H1 (cell line): ENCODE data around the gene VAV2. TPM values are rescaled to one million over a fixed set of nuclear protein-coding genes. Genes with fewer than 3 reads are reported as not detected.

Experiments used
- CTCF ChIA-PET: fragments of 300-600 bp; sonication (Branson Sonifier 250); formaldehyde crosslinking; loops from one replicate; lab custom pipeline; 2021; ENCODE audit not compliant: partially characterized antibody; lab: Charles Lee
- POLR2A ChIA-PET: fragments of 300-600 bp; sonication (Branson Sonifier 250); formaldehyde crosslinking; loops from one replicate; lab custom pipeline; 2021; ENCODE audit warnings: inconsistent platforms; ENCODE audit not compliant: partially characterized antibody; lab: Charles Lee
- DNase-seq, 2 experiments: peaks; one replicate each; pipeline versions ENCODE4 v3.0.0 to v3.0.0-alpha.2; 2010 to 2022; ENCODE audit warnings: low spot score in 2 of 2, low read depth in 1 of 2, mixed read lengths in 1 of 2
- FAIRE-seq: peaks from 2 replicates; lab custom pipeline; 2011; peaks lifted over from hg19 to GRCh38; lab: Jason Lieb, UNC
- H2AFZ ChIP-seq: 2 replicates; pipeline ENCODE4 v1.8.1; 2012; ENCODE audit warnings: low read length, inconsistent platforms
- H2AK5ac ChIP-seq: 2 replicates; pipeline ENCODE4 v1.6.1; 2013; ENCODE audit warnings: low read depth, low read length
- H2BK120ac ChIP-seq: replicated peaks from 2 replicates; pipeline ENCODE3; 2013; ENCODE audit warnings: low read depth, low read length, inconsistent platforms
- H2BK12ac ChIP-seq: 2 replicates; pipeline ENCODE4 v1.6.1; 2013; ENCODE audit warnings: low read depth, low read length
- H2BK15ac ChIP-seq: 2 replicates; pipeline ENCODE4 v1.6.1; 2013; ENCODE audit warnings: low read length
- H2BK20ac ChIP-seq: 2 replicates; pipeline ENCODE4 v1.6.1; 2013; ENCODE audit warnings: low read length
- H2BK5ac ChIP-seq: 2 replicates; pipeline ENCODE4 v1.6.1; 2013; ENCODE audit warnings: low read depth, low read length
- H3K14ac ChIP-seq: 2 replicates; pipeline ENCODE4 v1.6.1; 2013; ENCODE audit warnings: inconsistent platforms; ENCODE audit not compliant: insufficient read length
- H3K18ac ChIP-seq: 2 replicates; pipeline ENCODE4 v1.6.1; 2013; ENCODE audit warnings: low read length; ENCODE audit errors: extremely low read depth
- H3K23ac ChIP-seq: 2 replicates; pipeline ENCODE4 v1.6.1; 2013; ENCODE audit warnings: inconsistent platforms; ENCODE audit not compliant: insufficient read length
- H3K23me2 ChIP-seq: 2 replicates; pipeline ENCODE4 v1.6.1; 2013; ENCODE audit warnings: low read depth, low read length
- H3K27ac ChIP-seq: 2 replicates; pipeline ENCODE4 v1.6.1; 2011; ENCODE audit warnings: low read depth, low read length, inconsistent platforms
- H3K27me3 ChIP-seq, 4 experiments: replicated peaks in 1 of 4; 1 replicate in 1 of 4; 2 replicates in 3 of 4; pipeline versions ENCODE4 v1.6.1 to v1.8.1; 2011 to 2013; ENCODE audit warnings: low read length in 3 of 4, mild to moderate bottlenecking in 3 of 4, inconsistent platforms in 2 of 4, mixed read lengths in 2 of 4, moderate library complexity in 1 of 4; ENCODE audit not compliant: control insufficient read depth in 3 of 4, insufficient read depth in 3 of 4; ENCODE audit errors: extremely low read depth in 1 of 4
- H3K36me3 ChIP-seq, 4 experiments: 2 replicates each; pipeline versions ENCODE4 v1.6.1 to v1.8.1; 2011 to 2013; ENCODE audit warnings: mild to moderate bottlenecking in 4 of 4, low read length in 3 of 4, moderate library complexity in 2 of 4, control low read depth in 1 of 4, inconsistent platforms in 1 of 4; ENCODE audit not compliant: insufficient read depth in 4 of 4, control insufficient read depth in 2 of 4
- H3K4ac ChIP-seq: replicated peaks from 2 replicates; pipeline ENCODE3; 2013; ENCODE audit warnings: low read length, low read depth, mixed read lengths, inconsistent platforms; ENCODE audit not compliant: insufficient read length
- H3K4me1 ChIP-seq, 4 experiments: replicated peaks in 1 of 4; 1 replicate in 1 of 4; 2 replicates in 3 of 4; pipeline versions ENCODE4 v1.6.1 to v1.8.1; 2011 to 2013; ENCODE audit warnings: low read length in 3 of 4, inconsistent platforms in 2 of 4, mixed read lengths in 1 of 4; ENCODE audit not compliant: insufficient read depth in 4 of 4, control insufficient read depth in 3 of 4
- H3K4me2 ChIP-seq, 2 experiments: 2 replicates each; pipeline versions ENCODE4 v1.6.1 to v1.8.1; 2011 to 2013; ENCODE audit warnings: low read depth in 2 of 2, low read length in 2 of 2, control low read depth in 1 of 2, inconsistent platforms in 1 of 2, mild to moderate bottlenecking in 1 of 2; ENCODE audit not compliant: insufficient read depth in 1 of 2
- H3K4me3 ChIP-seq, 4 experiments: fragments of 200-600, 300-600 bp in 1 of 4; sonication (generic), shearing (Covaris generic), sonication (Bioruptor Twin) in 1 of 4; 2 replicates each; pipeline versions ENCODE4 v1.5.1 to v1.8.1; 2011 to 2016; ENCODE audit warnings: low read length in 4 of 4, low read depth in 3 of 4, control low read depth in 2 of 4, inconsistent platforms in 2 of 4, mild to moderate bottlenecking in 2 of 4, mixed read lengths in 1 of 4, moderate library complexity in 1 of 4; ENCODE audit not compliant: insufficient read depth in 2 of 4; ENCODE audit errors: extremely low read depth in 1 of 4
- H3K56ac ChIP-seq: replicated peaks from 2 replicates; pipeline ENCODE3; 2013; ENCODE audit warnings: low read depth, mild to moderate bottlenecking, mixed read lengths, low read length, inconsistent platforms; ENCODE audit not compliant: insufficient read length
- H3K79me1 ChIP-seq: 2 replicates; pipeline ENCODE4 v1.6.1; 2013; ENCODE audit warnings: low read depth, low read length, control low read depth
- H3K79me2 ChIP-seq, 2 experiments: 2 replicates each; pipeline versions ENCODE4 v1.6.1 to v1.8.1; 2012 to 2013; ENCODE audit warnings: low read length in 2 of 2, mild to moderate bottlenecking in 2 of 2, inconsistent platforms in 1 of 2; ENCODE audit not compliant: insufficient read depth in 2 of 2, control insufficient read depth in 1 of 2
- H3K9ac ChIP-seq, 4 experiments: replicated peaks in 1 of 4; 1 replicate in 1 of 4; 2 replicates in 3 of 4; pipeline versions ENCODE4 v1.6.1 to v1.8.1; 2011 to 2013; ENCODE audit warnings: low read depth in 3 of 4, low read length in 3 of 4, control low read depth in 2 of 4, mild to moderate bottlenecking in 2 of 4, moderate library complexity in 2 of 4, inconsistent platforms in 1 of 4; ENCODE audit errors: extremely low read depth in 1 of 4
- H3K9me3 ChIP-seq, 2 experiments: 2 replicates each; pipeline versions ENCODE4 v1.6.1 to v1.8.1; 2012 to 2013; ENCODE audit warnings: mild to moderate bottlenecking in 2 of 2, moderate library complexity in 2 of 2, control low read depth in 1 of 2, inconsistent platforms in 1 of 2, low read depth in 1 of 2, low read length in 1 of 2, mixed read lengths in 1 of 2; ENCODE audit not compliant: insufficient read depth in 2 of 2
- H4K20me1 ChIP-seq, 2 experiments: replicated peaks in 1 of 2; 2 replicates each; pipeline versions ENCODE3 to v1.8.1; 2011 to 2013; ENCODE audit warnings: inconsistent platforms in 2 of 2, low read length in 2 of 2, mild to moderate bottlenecking in 1 of 2; ENCODE audit not compliant: insufficient read depth in 2 of 2, control insufficient read depth in 1 of 2
- H4K5ac ChIP-seq: 2 replicates; pipeline ENCODE4 v1.6.1; 2013; ENCODE audit warnings: low read length, low read depth, mixed read lengths, inconsistent platforms; ENCODE audit not compliant: insufficient read length
- H4K8ac ChIP-seq: 2 replicates; pipeline ENCODE4 v1.8.0; 2013; ENCODE audit warnings: mild to moderate bottlenecking, moderate library complexity, low read length, inconsistent platforms; ENCODE audit not compliant: insufficient read depth; ENCODE audit errors: extremely low read depth
- H4K91ac ChIP-seq: replicated peaks from 2 replicates; pipeline ENCODE3; 2013; ENCODE audit warnings: low read length, mixed read lengths, inconsistent platforms; ENCODE audit not compliant: insufficient read length
- HDAC2 ChIP-seq, 2 experiments: fragments of 300-600 bp in 1 of 2; sonication (generic) in 1 of 2; IDR thresholded peaks; 2 replicates each; pipeline ENCODE4 v1.6.1; 2011 to 2012; ENCODE audit warnings: low read depth in 2 of 2, low read length in 2 of 2, mild to moderate bottlenecking in 2 of 2, moderate library complexity in 2 of 2, borderline replicate concordance in 1 of 2, inconsistent platforms in 1 of 2
- KDM5A ChIP-seq: fragments of 200-600 bp; IDR thresholded peaks from 2 replicates; pipeline ENCODE4 v1.7.1; 2012; ENCODE audit warnings: mild to moderate bottlenecking, low read length, inconsistent platforms, mixed read lengths
- POLR2A ChIP-seq, 2 experiments: IDR thresholded peaks; 1 replicate in 1 of 2; 2 replicates in 1 of 2; pipeline ENCODE4 v1.6.1; 2011; ENCODE audit warnings: low read depth in 2 of 2, low read length in 2 of 2, mild to moderate bottlenecking in 2 of 2; ENCODE audit errors: control extremely low read depth in 1 of 2
- SIN3A ChIP-seq, 2 experiments: IDR thresholded peaks in 1 of 2; conservative IDR thresholded peaks in 1 of 2; 2 replicates each; pipeline ENCODE4 v1.6.1; 2011 to 2012; ENCODE audit warnings: low read length in 2 of 2, improper control_type of control experiment in 1 of 2, low read depth in 1 of 2, mild to moderate bottlenecking in 1 of 2
- SP1 ChIP-seq: IDR thresholded peaks from 2 replicates; pipeline ENCODE4 v1.6.1; 2011; ENCODE audit warnings: low read depth, low read length
- SP4 ChIP-seq: IDR thresholded peaks from 2 replicates; pipeline ENCODE4 v1.6.1; 2012; ENCODE audit warnings: low read length, inconsistent platforms
- SUZ12 ChIP-seq: fragments of 200-600 bp; sonication (generic); IDR thresholded peaks from 2 replicates; pipeline ENCODE4 v1.6.1; 2012; ENCODE audit warnings: mild to moderate bottlenecking, inconsistent platforms, low read length, moderate library complexity, mixed read lengths
- TAF7 ChIP-seq: optimal IDR thresholded peaks from 2 replicates; pipeline ENCODE3; 2011; ENCODE audit warnings: low read depth, mild to moderate bottlenecking, inconsistent platforms, low read length, moderate library complexity, borderline replicate concordance
- TBP ChIP-seq: IDR thresholded peaks from 2 replicates; pipeline ENCODE4 v1.6.1; 2011; ENCODE audit warnings: low read depth, low read length, improper control_type of control experiment
- ZNF274 ChIP-seq: IDR thresholded peaks from 2 replicates; pipeline ENCODE4 v1.7.0; 2012; ENCODE audit warnings: low read length, borderline replicate concordance; ENCODE audit errors: extremely low read depth
- WGBS, 2 experiments: shearing (Covaris generic) in 1 of 2; methylation state at CpG; one replicate each; pipeline versions ENCODE4 v1.1.6 to v1.1.7; 2013 to 2015; ENCODE audit warnings: low lambda C conversion rate in 2 of 2, mixed read lengths in 2 of 2, inconsistent platforms in 1 of 2, low coverage in 1 of 2, missing lambda C conversion rate in 1 of 2; ENCODE audit not compliant: insufficient replicate concordance in 2 of 2, insufficient coverage in 1 of 2, insufficient read length in 1 of 2; ENCODE audit errors: extremely low coverage in 1 of 2, missing lambda C conversion rate in 1 of 2; 5-methylcytosine and 5-hydroxymethylcytosine counted together
- polyA plus RNA-seq, 7 experiments: library from polyadenylated mRNA; depleted of rRNA in 3 of 7; stranded (reverse) in 5 of 7; unstranded in 2 of 7; fragments of >200 nt in 5 of 7; fragments of 200-250 nt in 2 of 7; gene quantifications; 1 replicate in 5 of 7; 2 replicates in 1 of 7; 4 replicates in 1 of 7; pipeline versions ENCODE4 v1.2.1 to v1.2.3, GENCODE V29; 2011 to 2013; ENCODE audit warnings: missing spikeins in 2 of 7, mixed read lengths in 2 of 7
- total RNA-seq: library from RNA; stranded (reverse); fragmentation: NEBNext Ultra II Directional; extraction: Animal tissue kit (Norgen Biotek cat#: 25700); gene quantifications from 2 replicates; pipeline ENCODE4 v1.2.1, GENCODE V29; 2021

The VAV2 gene
- total and polyA plus RNA-seq, 2 of the 8 experiments (the other 6 are each of a cell fraction or from before 2014, with no cell fraction given), result 13.6 to 37.6 TPM

GRCh38 chr9:133737774-133738639, 254.1 kb downstream of the VAV2 start, which contains the start of gene SARDH:
SARDH (minus strand) TSS chr9:133738352; CDS start chr9:133734173, 4,179 bp downstream.
- Histone ChIP-seq H3K18ac (peak within 1 kb of the TSS; percentile 60), H2AFZ (peak within 1 kb of the TSS; percentile 55; the same call in 1 of the 2 replicates), H3K79me2 (no peaks in the 10 kb centered on the region), H4K8ac (peak within 1 kb of the TSS; percentile 54), H3K9ac (no peak within 1 kb of the TSS; a peak in 2 of 7 replicates), H3K4ac (peak within 1 kb of the TSS; percentile 79), H4K5ac (peak within 1 kb of the TSS; percentile 39), H2BK5ac (peak within 1 kb of the TSS; percentile 75; the same call in 1 of the 2 replicates), H3K9me3 (no peaks in the 10 kb centered on the region), H4K20me1 (no peaks in the 10 kb centered on the region), H3K4me3 (peak within 1 kb of the TSS in 3 of 4 experiments; percentile 12 to 50 (median 26); a peak in 5 of 8 replicates), H3K23ac (no peak within 1 kb of the TSS), H3K56ac (peak within 1 kb of the TSS; percentile 39), H2AK5ac (peak within 1 kb of the TSS; percentile 45; the same call in 1 of the 2 replicates), H3K79me1 (no peaks in the 10 kb centered on the region), H2BK20ac (peak within 1 kb of the TSS; percentile 95; the same call in 1 of the 2 replicates), H4K91ac (peak within 1 kb of the TSS; percentile 87), H3K4me1 (peaks cover 0 to 29% (median 23%) of the 10 kb centered on the region in 4 experiments; a peak in 6 of 7 replicates), H2BK120ac (no peak within 1 kb of the TSS), H3K27me3 (no peaks in the 10 kb centered on the region), H3K27ac (no peak within 1 kb of the TSS; the same call in 1 of the 2 replicates), H3K36me3 (no peaks in the 10 kb centered on the region), H3K14ac (peak within 1 kb of the TSS; percentile 40), H3K23me2 (peaks cover 2% of the 10 kb centered on the region; the same call in 1 of the 2 replicates), H2BK12ac (peak within 1 kb of the TSS; percentile 97; the same call in 1 of the 2 replicates), H3K4me2 (peak within 1 kb of the TSS; percentile 57 to 63), H2BK15ac (peak within 1 kb of the TSS; percentile 90; the same call in 1 of the 2 replicates)
- POLR2A ChIA-PET, result interaction anchor here (1.2 kb wide), 1 partner anchor 288 kb away, joined by 3 read pairs; no protein-coding TSS in a partner anchor
- no peak for FAIRE-seq
- peak; percentile 65 to 87 for DNase-seq
- WGBS, 2 experiments, result 21% methylated on average over 21 of the region's 25 CpGs; no CpG with 5 or more reads in 1 of the 2 experiments
- CTCF ChIA-PET, result interaction anchor here (0.7 to 8.8 kb wide), 14 partner anchors 8 to 312 kb away, joined by 3 to 44 read pairs (median 4); no protein-coding TSS in a partner anchor
- TF ChIP-seq POLR2A (IDR thresholded peaks at IDR 0.05; ENCODE audit: control extremely low read depth in 1 of 2, low read depth in 2 of 2, low read length in 2 of 2) (0 out of 3 replicates have a peak, but pooled peaks of 1 of the 2 experiments have one; percentile 28), SIN3A (conservative IDR thresholded peaks at IDR 0.05 in 1 of 2, IDR thresholded peaks at IDR 0.05 in 1 of 2; ENCODE audit: low read depth in 1 of 2, low read length in 2 of 2) (peak in 1 of 2 experiments; percentile 61; a peak in 2 of 4 replicates), HDAC2 (IDR thresholded peaks at IDR 0.05; ENCODE audit: borderline replicate concordance in 1 of 2, low read depth in 2 of 2, low read length in 2 of 2) (0 out of 4 replicates have a peak, but pooled peaks of 1 of the 2 experiments have one; percentile 23), TBP (0 out of 2 replicates have a peak, but pooled peaks have one; percentile 20), TAF7 (no peak), SUZ12 (no peak), SP4 (0 out of 2 replicates have a peak, but pooled peaks have one; percentile 48), ZNF274 (no peak), KDM5A (no peak), SP1 (0 out of 2 replicates have a peak, but pooled peaks have one; percentile 42)
